Measurements from ENCODE around the gene UQCR11.

- no peak for TF ChIP-seq CTCF (IDR thresholded peaks at IDR 0.05)
- no peak for TF ChIP-seq POLR2A (IDR thresholded peaks at IDR 0.05)
Observed at GRCh38 chr19:1572795-1573194, 32.5 kb downstream of the UQCR11 start.
